Stromal cell of bone marrow (primary cell): ENCODE data around the gene IL1RAP.
A peak's percentile ranks its signal among the peaks of the same experiment; 100 is the strongest.
"Not testable (repeated sequence)": the region's sequence is repeated elsewhere in the genome, so short reads cannot be mapped to it uniquely, and the experiment has no call there.

Experiments
- DNase-seq: peaks from one replicate; pipeline ENCODE4 v3.0.0-alpha.2; 2012; ENCODE audit warnings: low read depth

The IL1RAP gene, protein sequence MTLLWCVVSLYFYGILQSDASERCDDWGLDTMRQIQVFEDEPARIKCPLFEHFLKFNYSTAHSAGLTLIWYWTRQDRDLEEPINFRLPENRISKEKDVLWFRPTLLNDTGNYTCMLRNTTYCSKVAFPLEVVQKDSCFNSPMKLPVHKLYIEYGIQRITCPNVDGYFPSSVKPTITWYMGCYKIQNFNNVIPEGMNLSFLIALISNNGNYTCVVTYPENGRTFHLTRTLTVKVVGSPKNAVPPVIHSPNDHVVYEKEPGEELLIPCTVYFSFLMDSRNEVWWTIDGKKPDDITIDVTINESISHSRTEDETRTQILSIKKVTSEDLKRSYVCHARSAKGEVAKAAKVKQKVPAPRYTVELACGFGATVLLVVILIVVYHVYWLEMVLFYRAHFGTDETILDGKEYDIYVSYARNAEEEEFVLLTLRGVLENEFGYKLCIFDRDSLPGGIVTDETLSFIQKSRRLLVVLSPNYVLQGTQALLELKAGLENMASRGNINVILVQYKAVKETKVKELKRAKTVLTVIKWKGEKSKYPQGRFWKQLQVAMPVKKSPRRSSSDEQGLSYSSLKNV

DNA sequence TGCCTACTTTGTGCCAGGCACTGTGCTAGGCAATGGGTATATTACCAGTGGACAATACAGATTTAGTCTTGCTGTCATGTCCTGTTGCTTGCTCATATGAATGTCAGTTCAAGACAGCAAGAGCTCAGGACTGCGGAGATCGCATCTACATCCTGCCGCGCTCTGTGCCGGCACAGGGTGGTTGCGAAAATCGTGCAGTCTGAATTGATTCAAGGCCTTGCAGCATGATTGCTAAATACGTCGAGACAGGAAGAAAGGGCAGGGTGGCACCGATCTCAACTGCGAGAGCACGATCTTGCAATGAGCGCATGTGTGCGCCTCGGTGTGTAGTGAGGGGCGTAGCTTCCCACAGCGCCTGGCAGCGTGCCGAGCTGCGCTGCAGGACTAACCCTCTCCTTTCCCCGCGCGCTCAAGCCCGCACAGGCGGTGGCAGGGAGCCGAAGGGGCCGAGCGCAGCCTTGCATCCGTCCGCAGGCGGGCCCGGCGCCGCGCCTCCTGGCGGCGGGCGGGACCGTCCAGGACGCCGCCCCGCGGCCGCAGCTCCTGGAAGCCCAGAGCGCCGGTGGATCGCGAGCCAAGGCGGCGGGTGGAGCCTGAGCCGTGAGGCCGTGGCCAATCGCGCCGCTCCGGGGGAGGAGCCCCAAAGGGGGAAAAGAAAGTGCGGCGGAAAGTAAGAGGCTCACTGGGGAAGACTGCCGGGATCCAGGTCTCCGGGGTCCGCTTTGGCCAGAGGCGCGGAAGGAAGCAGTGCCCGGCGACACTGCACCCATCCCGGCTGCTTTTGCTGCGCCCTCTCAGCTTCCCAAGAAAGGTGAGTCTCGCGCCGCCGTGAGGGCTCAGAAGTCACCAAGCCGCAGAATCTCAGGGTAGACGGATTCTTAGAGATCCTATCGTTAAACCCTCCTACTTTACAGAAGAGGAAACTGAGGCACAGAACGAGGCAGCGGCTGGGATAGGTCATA is at the start of gene IL1RAP:
Gene IL1RAP, plus strand, starts transcription at position 677 of the 962 bp plus-strand sequence. CDS start 50,205 bp downstream, outside the sequence.
- DNase-seq = peak; percentile 89

DNA sequence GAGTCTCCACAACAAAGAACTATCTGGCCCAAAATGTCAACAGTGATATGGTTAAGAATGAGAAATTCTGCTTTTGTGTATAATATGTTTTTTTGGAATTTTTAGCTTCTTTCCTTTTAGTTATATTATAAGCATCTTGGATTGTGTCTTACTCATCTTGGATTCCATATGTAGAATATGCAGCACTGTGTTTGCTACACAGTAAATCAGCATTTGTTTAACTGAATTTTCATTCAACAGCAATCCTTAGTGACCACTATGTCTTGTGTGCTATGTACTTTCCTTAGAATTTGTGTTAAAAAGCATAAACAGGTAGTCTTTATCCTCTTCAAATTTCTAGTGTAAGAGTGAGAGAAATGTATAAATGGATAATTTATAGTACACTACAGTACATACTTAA is 46.0 kb upstream of the IL1RAP start:
- DNase-seq = no peak

DNA sequence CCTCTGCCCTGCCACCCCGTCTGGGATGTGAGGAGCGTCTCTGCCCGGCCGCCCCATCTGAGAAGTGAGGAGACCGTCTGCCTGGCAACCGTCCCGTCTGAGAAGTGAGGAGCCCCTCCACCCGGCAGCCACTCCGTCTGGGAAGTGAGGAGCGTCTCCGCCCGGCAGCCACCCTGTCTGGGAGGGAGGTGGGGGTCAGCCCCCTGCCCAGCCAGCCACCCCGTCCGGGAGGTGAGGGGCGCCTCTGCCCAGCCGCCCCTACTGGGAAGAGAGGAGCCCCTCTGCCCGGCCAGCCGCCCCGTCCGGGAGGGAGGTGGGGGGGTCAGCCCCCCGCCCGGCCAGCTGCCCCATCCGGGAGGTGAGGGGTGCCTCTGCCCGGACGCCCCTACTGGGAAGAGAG is 40.6 kb upstream of the IL1RAP start:
- DNase-seq = not testable (repeated sequence)

DNA sequence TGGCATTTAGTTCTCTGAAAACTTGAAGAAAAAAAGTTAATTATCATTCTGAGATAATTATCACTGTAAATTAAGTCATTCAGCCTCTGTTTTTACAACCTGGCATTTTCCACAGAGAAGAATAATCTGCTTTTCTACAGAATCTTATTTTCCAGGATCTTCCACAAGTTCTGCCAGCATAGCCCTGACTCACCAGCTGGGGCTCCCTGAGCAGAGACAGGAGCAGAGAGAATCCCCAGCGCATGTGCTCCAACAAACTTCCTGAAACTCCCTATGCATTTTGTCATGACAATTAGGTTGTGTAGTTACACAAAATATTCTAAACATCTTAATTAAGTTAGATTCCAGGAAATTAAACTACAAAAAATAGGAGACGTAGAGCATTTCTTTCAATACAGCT is 32.1 kb upstream of the IL1RAP start:
- peak; percentile 23 for DNase-seq

DNA sequence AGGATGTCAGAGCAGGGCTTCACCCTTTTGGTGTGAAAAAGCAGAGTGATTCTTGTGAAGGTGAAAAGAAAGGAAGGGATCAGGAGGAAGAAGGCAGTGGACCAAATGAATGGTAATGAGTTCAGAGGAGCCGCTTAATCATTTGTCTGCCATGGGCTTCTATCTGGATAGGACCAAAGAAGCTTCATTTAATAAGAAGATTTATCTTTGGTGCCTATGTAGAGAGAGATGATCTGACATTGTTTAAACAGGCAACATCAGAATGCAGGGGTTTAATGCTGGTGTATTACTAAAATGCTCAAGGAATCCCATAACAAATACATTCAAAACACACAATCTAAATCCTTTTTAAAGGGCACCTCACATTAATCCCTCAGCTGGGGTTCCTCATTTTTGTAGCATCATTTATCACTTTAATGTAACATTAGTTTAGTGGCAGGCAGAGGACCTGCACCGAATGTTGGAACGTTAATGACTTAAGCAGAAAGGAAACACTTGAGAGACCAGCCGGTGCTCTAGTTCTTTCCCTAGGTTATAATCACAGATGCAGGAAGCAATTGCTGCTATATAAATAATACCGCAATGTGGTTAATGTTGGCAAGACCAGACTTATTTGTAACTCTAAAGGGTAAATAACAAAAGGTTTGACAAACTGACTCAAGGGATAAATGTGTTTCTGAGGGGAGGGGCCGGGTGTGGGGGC is 27.9 kb upstream of the IL1RAP start:
- DNase-seq = no peak

DNA sequence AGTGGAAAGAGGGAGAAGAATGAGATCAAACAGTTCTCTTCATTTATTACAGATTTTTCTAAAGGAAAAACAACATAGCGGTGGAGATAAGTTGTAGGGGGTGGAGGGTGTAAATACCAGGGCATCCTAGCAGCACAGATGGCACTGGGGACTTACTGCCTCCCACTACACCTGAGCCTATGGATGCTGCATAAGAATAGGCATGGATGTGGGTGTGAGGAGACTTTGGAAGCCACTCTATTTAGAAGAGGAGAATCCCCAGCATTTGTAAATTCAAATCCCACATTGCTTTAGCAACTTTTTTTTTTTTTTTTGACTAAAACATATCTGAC is 27.4 kb upstream of the IL1RAP start:
- no peak for DNase-seq

DNA sequence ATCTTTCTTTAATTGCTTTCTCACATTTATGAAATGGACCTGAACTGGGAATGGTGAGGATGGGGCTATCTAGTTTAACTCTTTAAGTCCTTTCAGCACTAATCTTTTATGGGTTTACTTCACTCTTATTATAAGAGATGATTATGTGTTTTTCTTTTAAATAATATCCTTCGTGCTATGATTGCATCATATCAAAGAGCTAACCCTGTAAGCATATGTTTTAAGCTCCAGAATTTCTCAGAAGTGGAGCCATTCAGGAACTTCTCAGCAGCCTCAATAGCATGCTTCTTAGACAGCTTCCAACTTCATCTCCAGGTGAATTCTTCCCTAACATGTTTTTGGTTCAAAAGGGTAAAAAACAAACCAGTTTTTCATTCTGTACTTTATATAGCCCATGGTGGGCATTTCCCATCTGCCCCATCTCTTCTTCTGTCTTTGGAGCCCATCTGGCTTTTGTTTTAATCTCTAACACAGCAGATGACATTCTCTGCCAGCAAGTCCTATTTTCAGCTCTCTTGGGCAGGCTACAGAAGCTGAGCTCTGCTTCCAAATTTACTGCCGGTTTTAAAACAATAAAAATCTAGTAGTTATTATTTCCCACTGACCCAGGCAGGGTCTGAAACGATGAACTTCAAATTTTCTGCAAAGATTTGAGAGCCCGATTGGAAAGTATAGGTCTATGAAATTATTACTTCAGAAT is 26.8 kb upstream of the IL1RAP start:
- DNase-seq = no peak

DNA sequence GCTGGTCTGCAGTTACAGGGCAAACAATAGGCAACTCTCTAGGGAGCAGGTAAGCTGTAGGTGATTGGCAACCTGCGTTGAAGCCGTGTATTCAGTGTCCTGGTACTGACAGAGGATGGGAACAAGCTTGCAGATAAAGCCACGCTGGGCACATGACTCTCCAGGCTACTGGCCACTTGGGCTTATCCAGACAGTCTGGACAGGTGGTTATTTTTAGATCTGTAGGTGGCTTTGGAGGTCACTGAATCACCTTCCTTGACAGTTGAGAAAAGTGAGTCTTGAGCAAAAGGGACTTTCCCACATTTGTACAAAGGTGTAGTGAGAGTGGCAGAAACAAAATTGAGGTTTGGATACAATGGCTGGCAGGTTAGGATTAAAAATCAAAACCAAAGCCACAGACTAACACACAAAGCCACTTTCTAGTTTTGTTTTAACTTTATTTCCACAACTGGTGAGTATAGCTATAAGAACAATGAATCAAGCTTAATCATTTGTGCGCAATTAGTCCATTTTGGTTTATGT is 22.3 kb upstream of the IL1RAP start:
- DNase-seq = no peak

DNA sequence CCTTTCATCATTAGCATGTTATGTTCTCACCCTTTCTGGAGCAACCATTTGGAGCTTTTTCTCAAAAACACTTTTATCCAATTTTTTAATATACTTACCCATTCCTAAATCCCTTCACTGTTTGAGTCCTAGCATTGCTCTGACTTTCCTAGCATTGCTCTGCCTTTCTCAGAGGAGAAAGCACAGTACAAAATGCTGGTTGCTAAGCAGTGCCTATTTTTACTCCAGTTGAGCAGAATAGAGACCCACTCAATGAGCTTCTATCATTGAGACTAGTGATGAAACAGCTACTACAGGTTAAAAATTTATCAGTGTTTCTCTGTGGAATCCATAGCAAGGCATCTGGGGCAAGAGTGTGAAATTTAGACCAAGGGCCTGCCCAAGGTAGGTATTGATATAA is 21.8 kb upstream of the IL1RAP start:
- no peak for DNase-seq

DNA sequence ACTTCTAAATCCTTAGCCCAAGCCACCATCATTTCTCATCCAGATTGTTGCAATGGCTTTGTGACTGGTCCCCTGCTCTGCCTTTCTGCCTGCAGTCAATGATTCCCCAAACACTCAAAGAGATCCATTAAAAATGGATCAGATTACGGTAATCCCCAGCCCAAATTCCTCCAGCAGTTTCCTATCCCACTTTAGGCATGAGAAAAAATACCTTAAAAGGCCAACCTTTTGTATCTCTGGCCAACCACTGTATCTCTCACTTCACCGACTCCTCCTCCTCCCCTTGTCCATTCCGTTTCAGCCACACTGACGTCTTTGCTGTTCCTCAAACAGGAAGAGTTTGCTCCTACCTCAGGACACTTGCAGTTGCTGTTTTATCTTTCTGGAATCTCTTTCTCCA is 20.9 kb upstream of the IL1RAP start:
- DNase-seq = no peak

DNA sequence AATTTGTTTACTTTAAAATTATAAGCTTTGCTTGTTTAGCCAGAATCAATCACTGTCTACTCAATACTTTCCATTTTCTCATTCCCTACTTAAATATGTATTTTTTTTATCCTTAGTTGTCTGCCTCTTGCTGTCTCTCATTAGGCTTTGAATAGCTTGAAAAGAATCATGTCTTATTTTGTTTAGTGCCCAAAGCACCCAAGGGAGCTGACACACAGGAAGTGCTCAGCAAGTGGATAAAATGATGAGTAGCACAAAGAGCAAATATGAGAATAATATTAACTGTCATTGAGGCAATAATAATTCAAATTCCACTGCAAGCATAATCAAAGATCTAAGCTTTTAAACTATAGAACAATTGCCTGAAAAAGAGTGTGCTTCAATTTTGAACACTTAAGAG is 19.0 kb upstream of the IL1RAP start:
- DNase-seq = no peak

DNA sequence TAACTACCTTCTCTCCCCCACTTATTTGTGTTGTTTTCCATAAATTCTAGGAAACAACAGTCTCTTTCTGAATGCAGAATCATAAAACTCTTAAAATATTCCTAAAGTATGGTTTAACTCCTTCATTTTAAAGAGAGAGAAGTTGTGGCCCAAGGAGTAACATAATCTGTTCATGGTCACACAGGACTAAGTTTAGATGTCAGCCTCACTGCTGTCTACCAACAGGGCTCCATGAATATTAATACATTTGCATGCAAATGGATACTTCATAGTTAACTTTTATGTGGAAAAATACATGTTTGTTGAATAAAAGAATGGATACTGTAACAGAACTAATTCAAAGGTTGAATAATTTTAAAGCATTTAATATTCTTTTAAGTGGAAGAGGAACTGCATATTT is 18.5 kb upstream of the IL1RAP start:
- no peak for DNase-seq

DNA sequence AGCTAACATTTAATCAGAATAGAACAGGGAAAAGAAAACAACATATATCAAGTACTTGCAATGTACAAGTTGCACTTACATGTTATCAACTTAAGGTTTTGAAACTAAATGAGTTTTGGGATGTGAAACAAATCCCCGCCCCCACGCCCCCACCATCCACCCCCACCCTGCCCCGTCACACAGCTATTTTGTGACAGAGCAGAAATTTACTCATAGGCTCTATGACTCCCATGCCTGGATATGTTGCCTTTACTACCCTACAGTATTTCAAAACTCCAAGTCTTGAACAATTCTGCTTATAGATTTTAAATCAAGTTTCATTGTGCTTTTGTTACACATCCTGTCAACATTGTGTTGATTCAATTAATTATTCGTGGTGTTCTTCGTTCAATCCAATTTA is 18.1 kb upstream of the IL1RAP start:
- DNase-seq = no peak

DNA sequence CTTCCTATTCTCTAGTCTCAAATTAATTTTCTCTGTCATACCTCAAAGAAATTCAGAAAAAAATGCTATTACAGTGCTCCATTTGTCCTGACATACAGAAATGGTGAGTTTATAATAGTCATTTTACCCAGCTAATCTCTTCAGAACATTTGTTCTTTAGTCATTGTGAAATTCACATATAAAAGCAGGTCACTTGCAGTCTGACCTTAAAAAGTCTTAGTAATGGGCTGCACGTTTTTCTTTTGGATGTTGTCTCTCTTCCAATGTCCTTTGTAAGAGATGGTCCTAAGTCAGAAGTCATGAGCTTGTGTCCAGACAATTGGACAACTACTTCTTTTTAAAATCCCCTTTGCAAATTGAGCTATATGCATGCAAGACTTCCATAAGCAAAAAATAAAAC is 17.0 kb upstream of the IL1RAP start:
- DNase-seq = no peak

DNA sequence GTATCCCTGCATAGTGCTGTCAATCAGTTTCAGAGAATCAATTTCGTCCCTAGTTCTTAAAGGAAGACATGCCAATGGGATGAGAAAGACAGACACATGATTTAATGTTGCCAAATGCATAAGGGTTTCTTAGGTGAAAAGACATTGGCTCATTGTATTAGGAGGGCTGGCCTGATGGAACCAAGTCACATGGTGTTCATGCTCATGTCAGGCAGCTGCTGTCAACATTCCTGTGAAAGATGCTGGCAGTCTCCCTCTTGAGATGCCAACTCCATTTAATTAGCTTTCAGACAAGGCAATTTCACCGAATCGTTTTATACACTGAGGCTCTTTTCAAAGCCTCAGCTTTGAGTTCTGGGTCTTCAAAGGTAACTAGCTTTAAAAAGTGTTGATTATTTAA is 16.1 kb upstream of the IL1RAP start:
- no peak for DNase-seq

DNA sequence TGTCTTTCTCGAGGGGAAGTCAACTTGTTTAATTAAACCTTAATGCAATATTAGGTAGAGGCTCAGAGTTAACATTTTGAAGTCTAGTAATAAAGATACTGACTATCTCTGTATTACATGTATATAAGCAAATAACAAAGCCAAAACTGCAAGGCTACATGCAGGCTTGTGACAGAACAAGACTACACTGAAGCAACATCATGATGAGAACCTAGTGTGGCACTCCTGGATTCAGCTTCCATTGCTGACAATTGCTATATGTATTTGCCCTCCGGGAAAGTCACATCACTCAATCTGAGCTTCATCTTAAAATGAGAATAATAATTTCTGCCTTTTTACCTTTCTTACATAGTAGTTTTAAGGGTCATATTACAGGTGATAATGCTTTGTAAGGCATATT is 15.6 kb upstream of the IL1RAP start:
- DNase-seq = no peak

DNA sequence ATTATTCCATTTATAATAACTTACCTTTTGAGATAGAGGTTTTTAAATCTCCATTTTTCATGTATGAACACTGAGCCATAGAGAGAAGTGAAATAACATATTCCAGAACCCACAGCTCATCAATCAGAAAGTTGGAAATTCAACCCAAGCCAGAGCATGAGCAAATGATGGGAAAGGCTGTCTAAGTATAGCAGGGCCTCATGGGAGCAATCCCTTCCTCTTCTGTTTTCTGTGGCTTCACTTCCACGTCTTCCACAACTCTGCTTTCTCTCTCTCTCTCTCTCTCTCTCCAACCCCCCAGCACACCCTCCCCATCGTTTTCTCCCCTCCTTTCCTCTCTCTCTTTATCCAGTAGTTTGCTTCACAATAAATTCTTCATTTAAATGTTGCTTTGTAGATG is 14.8 kb upstream of the IL1RAP start:
- DNase-seq = no peak

DNA sequence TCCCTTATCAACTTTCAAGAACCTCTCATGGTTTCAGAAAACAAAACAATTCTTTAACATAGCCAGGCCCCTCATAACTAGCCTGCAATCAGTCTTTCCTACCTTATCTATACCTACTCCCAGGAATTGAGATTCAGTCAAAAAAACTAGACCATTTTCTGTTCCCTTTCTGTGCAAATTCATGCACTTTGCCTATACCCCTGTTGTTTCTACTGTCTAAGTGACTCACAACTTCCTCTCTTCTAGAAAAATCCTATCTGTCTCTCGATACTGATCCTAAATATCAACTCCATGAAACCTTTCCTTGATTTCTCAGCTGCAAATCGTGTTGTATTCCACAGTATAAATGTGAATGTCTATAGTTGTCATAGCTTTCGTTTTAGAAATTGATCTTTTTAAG is 10.9 kb upstream of the IL1RAP start:
- no peak for DNase-seq

DNA sequence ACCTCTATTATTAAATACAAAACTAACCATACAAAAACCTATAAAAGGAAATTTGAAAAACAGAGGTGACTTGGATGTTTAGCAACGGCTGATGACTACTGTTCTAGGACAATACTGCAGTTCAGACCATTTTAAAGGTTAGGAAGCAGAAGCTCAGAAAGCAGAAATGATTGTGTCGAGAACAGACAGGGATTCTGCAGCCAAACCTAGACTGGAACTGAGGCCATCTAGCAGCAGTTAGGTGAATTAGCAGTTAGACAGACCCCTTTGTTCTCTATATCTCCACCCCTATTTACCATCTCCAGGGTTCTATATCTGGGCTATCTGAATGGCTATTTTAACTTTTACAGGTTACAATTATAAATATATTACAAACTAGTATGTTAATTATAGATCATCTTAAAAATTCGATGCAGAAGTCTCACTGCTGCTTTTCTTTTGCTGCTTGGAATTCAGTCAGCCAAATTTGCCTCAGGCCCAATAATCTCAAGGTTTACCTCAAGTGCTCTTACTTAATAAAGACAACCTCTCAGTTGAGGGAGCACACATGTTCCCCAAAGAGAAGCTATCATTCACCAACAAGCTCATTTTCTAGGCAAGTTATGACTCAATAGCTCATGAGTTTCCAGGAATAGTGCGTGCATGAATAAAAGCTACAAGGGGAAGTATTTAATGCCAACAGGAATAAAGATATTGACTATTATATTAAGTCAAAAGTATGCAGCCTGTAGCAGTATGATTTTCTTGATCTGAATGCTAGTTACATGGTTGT is 9.3 kb upstream of the IL1RAP start:
- DNase-seq = peak; percentile 49

DNA sequence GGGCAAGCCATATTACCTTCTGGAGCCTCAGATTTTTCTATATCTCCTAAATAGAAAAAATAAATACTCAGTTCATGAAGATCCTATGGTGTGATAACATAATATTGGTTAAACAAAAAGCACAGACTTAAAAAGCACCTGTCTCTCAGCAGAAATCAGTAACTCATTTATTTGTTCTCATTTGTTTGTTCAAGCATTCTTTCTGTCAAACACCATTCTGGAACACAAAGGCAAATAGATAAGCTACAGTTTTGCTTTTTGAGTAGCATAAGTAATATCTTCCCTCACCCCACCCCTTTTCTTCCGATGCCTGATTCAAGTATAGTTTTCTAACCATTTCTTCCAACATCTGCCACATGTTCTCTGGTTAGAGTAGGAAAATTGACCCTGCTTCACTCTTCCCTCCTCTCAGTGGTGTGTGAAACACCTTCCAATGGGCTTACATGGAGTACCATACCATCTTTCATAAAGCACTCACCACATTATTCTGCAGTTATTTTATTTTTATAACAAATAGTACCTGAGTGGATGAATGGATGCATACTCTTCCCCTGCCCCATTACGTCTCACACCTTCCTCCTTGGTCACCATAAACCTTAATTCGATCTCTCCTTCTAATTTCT is 8.4 kb upstream of the IL1RAP start:
- no peak for DNase-seq
